Stimulated activated effector memory CD8-positive, alpha-beta T cell treated with anti-CD3 and anti-CD28 coated beads, Interleukin-12 subunit alpha, Interleukin-12 subunit beta, amount 100 ng/mL, for 72 hours (primary cell): ENCODE results near the gene SRP9.
"Not testable (repeated sequence)": the region's sequence is repeated elsewhere in the genome, so short reads cannot be mapped to it uniquely, and the experiment has no call there.

Experiments used
- ATAC-seq: fragments of 150-1000 bp; cut with Tn5 transposase; 2 replicates; pipeline ENCODE4 v1.10.0; 2021
- DNase-seq, 2 donors: peaks; one replicate each; pipeline ENCODE4 v3.0.0; 2021 to 2022; ENCODE audit warnings: low spot score in 2 of 2
- H3K27ac Mint-ChIP-seq: one replicate; pipeline ENCODE4 v1.8.0; 2022; ENCODE audit warnings: mild to moderate bottlenecking, mixed read lengths
- H3K36me3 Mint-ChIP-seq: one replicate; pipeline ENCODE4 v1.8.0; 2022; ENCODE audit warnings: mild to moderate bottlenecking, mixed read lengths
- H3K4me1 Mint-ChIP-seq: one replicate; pipeline ENCODE4 v1.8.0; 2022; ENCODE audit warnings: mixed read lengths
- H3K4me3 Mint-ChIP-seq: one replicate; pipeline ENCODE4 v1.8.0; 2022; ENCODE audit warnings: mild to moderate bottlenecking, mixed read lengths
- H3K9me3 Mint-ChIP-seq: one replicate; pipeline ENCODE4 v1.8.0; 2022; ENCODE audit warnings: mixed read lengths

SRP9 gene

DNA sequence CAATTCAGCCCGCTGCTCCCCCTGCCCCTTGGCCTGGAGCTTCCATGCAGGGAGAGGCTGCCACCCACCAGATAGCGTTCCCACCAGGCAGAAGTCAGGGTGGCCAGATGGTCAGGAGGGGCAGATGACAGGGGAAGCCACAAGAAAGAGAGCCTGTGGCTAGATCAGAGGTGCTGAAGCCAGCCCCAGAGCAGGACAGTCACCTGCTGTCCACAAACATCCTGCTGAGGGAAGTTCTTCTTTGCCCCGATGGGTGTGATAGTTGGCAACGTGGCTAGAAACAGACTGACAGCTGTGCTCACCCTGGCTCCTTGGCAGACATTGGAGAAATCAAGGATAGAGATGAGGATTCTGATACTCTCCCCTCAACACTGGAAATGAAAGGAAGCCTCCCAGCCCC is 27.2 kb upstream of the SRP9 start:
- no peak for ATAC-seq
- Mint-ChIP-seq H3K9me3 (no peaks in the 10 kb centered on the region), H3K4me1 (no peaks in the 10 kb centered on the region), H3K4me3 (no peak overlapping the region), H3K27ac (no peak overlapping the region), H3K36me3 (no peaks in the 10 kb centered on the region)
- DNase-seq, result no peak

- Mint-ChIP-seq H3K27ac (no peak overlapping the region), H3K4me3 (no peak overlapping the region), H3K4me1 (no peaks in the 10 kb centered on the region), H3K36me3 (no peaks in the 10 kb centered on the region), H3K9me3 (no peaks in the 10 kb centered on the region)
- ATAC-seq, result no peak
- DNase-seq, result no peak
Observed at GRCh38 chr1:225750875-225751824, 26.5 kb upstream of the SRP9 start.

- Mint-ChIP-seq H3K4me1 (no peaks in the 10 kb centered on the region), H3K27ac (no peak overlapping the region), H3K9me3 (no peaks in the 10 kb centered on the region), H3K4me3 (no peak overlapping the region), H3K36me3 (no peaks in the 10 kb centered on the region)
- no peak for DNase-seq
- no peak for ATAC-seq
Observed at GRCh38 chr1:225752245-225752644, 25.4 kb upstream of the SRP9 start.

- H3K36me3 Mint-ChIP-seq, result no peaks in the 10 kb centered on the region
- no peak overlapping the region for H3K4me3 Mint-ChIP-seq
- no peaks in the 10 kb centered on the region for H3K4me1 Mint-ChIP-seq
- no peak for DNase-seq
- no peak for ATAC-seq
- no peak overlapping the region for H3K27ac Mint-ChIP-seq
- H3K9me3 Mint-ChIP-seq, result no peaks in the 10 kb centered on the region
Observed at GRCh38 chr1:225754940-225755641, 22.5 kb upstream of the SRP9 start.

GRCh38 chr1:225755671-225756319 is 21.8 kb upstream of the SRP9 start:
- Mint-ChIP-seq H3K36me3 (no peaks in the 10 kb centered on the region), H3K9me3 (no peaks in the 10 kb centered on the region), H3K4me3 (no peak overlapping the region), H3K4me1 (no peaks in the 10 kb centered on the region), H3K27ac (no peak overlapping the region)
- no peak for ATAC-seq
- DNase-seq, result no peak

DNA sequence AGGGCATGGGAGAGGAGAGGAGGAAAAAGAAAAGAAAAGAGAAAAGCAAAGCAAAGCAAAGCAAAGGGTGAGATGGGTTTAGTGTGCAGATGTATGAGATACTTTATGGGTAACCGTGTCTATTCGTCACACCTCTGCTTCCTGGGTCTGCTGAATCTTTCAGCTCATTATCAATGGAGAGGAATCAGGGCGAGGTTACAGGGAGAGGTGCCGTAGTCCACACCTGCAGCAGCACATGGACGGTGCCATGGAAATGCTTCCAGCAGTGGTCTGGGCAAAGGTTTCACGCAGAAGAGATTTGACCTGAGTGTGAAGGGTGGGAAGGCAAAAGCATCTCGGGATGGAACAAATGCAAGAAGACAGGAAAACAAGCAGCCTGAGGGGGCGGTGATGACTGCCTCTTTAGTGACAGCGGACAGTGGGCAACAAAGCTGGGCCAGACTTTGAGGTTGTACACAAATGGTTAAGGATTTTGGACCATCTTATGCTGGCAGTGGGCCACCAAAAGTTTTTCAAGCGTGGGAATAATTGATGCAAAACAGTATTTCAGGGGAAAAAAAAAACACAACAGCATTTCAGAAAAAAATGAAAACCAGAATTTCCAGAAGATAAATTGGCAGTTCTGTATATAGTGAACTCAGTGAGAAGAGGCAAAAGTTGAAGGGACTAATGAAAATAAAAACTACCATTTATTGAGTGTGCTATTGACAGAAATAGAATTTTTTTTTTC is 19.5 kb upstream of the SRP9 start:
- no peak for DNase-seq
- no peaks in the 10 kb centered on the region for H3K36me3 Mint-ChIP-seq
- no peaks in the 10 kb centered on the region for H3K4me1 Mint-ChIP-seq
- H3K27ac Mint-ChIP-seq, result no peak overlapping the region
- H3K9me3 Mint-ChIP-seq, result no peaks in the 10 kb centered on the region
- no peak for ATAC-seq
- H3K4me3 Mint-ChIP-seq, result no peak overlapping the region

DNA sequence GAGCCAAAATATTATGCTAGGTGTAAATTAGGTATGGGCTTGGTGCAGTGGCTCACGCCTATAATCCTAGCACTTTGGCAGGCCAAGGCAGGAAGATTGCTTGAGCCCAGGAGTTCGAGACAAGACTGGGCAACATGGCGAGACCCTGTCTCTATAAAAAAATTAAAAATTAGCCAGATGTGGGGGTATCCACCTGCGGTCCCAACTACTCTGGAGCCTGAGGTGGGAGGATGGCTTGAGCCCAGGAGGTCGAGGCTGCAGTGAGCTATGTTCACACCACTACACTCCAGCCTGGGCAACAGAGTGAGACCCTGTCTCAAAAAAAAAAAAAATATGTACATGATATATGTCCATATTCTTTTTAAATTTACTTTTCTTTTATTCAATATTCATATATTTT is 17.7 kb upstream of the SRP9 start:
- not testable (repeated sequence) for H3K27ac Mint-ChIP-seq, H3K9me3 Mint-ChIP-seq, H3K36me3 Mint-ChIP-seq, H3K4me1 Mint-ChIP-seq, DNase-seq, H3K4me3 Mint-ChIP-seq, ATAC-seq

GRCh38 chr1:225760531-225760930 is 17.1 kb upstream of the SRP9 start:
- H3K4me1 Mint-ChIP-seq, result no peaks in the 10 kb centered on the region
- no peak overlapping the region for H3K4me3 Mint-ChIP-seq
- no peaks in the 10 kb centered on the region for H3K9me3 Mint-ChIP-seq
- no peak overlapping the region for H3K27ac Mint-ChIP-seq
- DNase-seq (no peak), ATAC-seq (no peak)
- H3K36me3 Mint-ChIP-seq, result no peaks in the 10 kb centered on the region

GRCh38 chr1:225761395-225761794 is 16.2 kb upstream of the SRP9 start:
- H3K9me3 Mint-ChIP-seq, DNase-seq, H3K27ac Mint-ChIP-seq, H3K4me3 Mint-ChIP-seq, ATAC-seq, H3K36me3 Mint-ChIP-seq, H3K4me1 Mint-ChIP-seq: not testable (repeated sequence)

DNA sequence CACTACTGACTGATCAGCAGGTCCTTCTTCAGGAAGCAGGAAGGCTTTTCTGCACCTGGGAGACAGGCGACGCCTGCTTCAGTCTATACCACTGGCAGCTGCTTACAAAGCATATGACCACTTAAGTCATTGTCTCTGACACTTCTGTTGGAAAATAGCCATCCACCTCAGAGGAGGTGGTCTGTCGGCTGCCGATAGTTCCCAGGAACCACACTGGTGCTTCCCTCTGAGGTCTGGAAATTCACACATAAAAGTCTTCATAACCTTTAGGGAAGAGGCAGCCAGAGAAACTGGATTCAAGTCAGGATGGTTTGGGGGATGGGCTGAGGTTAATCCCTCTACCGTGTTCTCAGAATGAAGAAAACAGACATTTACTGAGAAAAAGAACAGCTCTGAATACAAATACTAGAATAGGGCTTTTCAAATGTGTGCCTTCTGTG is 15.6 kb upstream of the SRP9 start:
- no peak overlapping the region for H3K27ac Mint-ChIP-seq
- DNase-seq, result no peak
- H3K4me1 Mint-ChIP-seq, result no peaks in the 10 kb centered on the region
- H3K9me3 Mint-ChIP-seq, result no peaks in the 10 kb centered on the region
- no peak overlapping the region for H3K4me3 Mint-ChIP-seq
- H3K36me3 Mint-ChIP-seq, result no peaks in the 10 kb centered on the region
- ATAC-seq, result no peak

- H3K36me3 Mint-ChIP-seq, result no peaks in the 10 kb centered on the region
- DNase-seq, result no peak
- no peak overlapping the region for H3K4me3 Mint-ChIP-seq
- no peaks in the 10 kb centered on the region for H3K9me3 Mint-ChIP-seq
- H3K27ac Mint-ChIP-seq, result no peak overlapping the region
- ATAC-seq, result no peak
- H3K4me1 Mint-ChIP-seq, result no peaks in the 10 kb centered on the region
Observed at GRCh38 chr1:225762444-225762843, 15.2 kb upstream of the SRP9 start.

GRCh38 chr1:225763716-225764548 is 13.7 kb upstream of the SRP9 start:
- Mint-ChIP-seq H3K9me3 (no peaks in the 10 kb centered on the region), H3K4me1 (no peaks in the 10 kb centered on the region), H3K36me3 (no peaks in the 10 kb centered on the region), H3K4me3 (no peak overlapping the region), H3K27ac (no peak overlapping the region)
- ATAC-seq, result no peak
- no peak for DNase-seq

- Mint-ChIP-seq H3K36me3 (no peaks in the 10 kb centered on the region), H3K9me3 (no peaks in the 10 kb centered on the region), H3K4me3 (no peak overlapping the region), H3K27ac (no peak overlapping the region), H3K4me1 (no peaks in the 10 kb centered on the region)
- ATAC-seq (no peak), DNase-seq (no peak)
Observed at GRCh38 chr1:225765982-225766674, 11.5 kb upstream of the SRP9 start.
